DOHH2 (cell line): ENCODE measurements around the gene TMEM147.

ENCODE experiments used
- EZH2phosphoT487 ChIP-seq: fragments of 200-600 bp; sonication (generic); IDR thresholded peaks from 2 replicates; pipeline ENCODE4 v1.6.1; 2017; ENCODE audit warnings: borderline replicate concordance, mild to moderate bottlenecking, antibody characterized with exemption, low read length, moderate library complexity, mixed read lengths
- TF ChIP-seq, protein P1 (sequence below): fragments of 200-600 bp; sonication (generic); IDR thresholded peaks from one replicate; pipeline ENCODE4 v1.5.1; 2014; ENCODE audit warnings: antibody characterized with exemption, mild to moderate bottlenecking, low read depth, low read length; ENCODE audit not compliant: poor library complexity, severe bottlenecking

- no peak for TF ChIP-seq EZH2phosphoT487
- TF ChIP-seq, protein P1, sequence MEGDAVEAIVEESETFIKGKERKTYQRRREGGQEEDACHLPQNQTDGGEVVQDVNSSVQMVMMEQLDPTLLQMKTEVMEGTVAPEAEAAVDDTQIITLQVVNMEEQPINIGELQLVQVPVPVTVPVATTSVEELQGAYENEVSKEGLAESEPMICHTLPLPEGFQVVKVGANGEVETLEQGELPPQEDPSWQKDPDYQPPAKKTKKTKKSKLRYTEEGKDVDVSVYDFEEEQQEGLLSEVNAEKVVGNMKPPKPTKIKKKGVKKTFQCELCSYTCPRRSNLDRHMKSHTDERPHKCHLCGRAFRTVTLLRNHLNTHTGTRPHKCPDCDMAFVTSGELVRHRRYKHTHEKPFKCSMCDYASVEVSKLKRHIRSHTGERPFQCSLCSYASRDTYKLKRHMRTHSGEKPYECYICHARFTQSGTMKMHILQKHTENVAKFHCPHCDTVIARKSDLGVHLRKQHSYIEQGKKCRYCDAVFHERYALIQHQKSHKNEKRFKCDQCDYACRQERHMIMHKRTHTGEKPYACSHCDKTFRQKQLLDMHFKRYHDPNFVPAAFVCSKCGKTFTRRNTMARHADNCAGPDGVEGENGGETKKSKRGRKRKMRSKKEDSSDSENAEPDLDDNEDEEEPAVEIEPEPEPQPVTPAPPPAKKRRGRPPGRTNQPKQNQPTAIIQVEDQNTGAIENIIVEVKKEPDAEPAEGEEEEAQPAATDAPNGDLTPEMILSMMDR = no peak
These were observed 44.8 kb upstream of the TMEM147 start for GRCh38 chr19:35500611-35501010.
